Measurements from ENCODE around the gene RHBDD1.
A peak's percentile ranks its signal among the peaks of the same experiment; 100 is the strongest.

The RHBDD1 gene

DNA sequence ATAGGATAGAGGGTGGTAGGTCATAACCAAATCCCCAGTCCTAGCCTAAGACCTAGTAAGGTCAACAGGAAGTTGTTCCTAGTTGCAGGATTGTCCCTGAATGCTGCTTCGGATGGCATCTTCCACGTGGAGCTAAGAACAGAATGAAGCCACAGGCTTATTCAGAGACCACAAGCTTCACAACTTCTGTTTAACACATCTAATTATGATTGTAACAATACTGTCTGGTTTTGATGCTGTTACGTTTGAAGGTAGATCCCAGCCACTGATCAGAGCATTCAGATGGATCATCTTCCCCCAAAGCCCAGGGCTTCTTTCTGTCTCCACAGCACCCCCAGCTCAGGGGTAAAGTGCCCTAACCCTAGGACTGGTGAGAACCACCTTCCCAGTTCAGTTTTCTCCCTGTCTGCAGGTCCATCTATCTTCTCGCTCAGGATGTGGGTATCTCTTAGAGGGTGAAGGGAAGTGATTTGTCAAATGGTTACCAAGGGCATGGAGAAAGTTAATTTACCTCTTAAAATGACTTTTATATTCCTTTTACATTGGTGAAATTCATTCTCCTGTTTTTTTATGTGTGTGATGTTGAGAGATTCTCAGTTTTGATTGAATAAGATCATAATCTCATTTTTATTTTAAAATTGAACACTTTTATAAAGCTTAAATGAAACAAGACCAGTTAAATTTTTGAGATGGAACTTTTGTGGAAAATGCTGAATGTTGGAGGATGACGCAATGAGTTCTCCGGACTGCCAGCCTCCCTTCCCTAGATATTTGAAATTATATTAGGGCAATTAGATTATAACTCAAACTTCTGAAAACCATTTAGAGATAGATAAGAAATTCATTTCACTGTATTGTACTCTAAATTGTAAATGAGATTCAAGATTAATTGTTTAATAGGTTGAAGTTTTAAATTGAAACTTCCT is 66.5 kb downstream of the RHBDD1 start:
- TF ChIP-seq, protein P1, sequence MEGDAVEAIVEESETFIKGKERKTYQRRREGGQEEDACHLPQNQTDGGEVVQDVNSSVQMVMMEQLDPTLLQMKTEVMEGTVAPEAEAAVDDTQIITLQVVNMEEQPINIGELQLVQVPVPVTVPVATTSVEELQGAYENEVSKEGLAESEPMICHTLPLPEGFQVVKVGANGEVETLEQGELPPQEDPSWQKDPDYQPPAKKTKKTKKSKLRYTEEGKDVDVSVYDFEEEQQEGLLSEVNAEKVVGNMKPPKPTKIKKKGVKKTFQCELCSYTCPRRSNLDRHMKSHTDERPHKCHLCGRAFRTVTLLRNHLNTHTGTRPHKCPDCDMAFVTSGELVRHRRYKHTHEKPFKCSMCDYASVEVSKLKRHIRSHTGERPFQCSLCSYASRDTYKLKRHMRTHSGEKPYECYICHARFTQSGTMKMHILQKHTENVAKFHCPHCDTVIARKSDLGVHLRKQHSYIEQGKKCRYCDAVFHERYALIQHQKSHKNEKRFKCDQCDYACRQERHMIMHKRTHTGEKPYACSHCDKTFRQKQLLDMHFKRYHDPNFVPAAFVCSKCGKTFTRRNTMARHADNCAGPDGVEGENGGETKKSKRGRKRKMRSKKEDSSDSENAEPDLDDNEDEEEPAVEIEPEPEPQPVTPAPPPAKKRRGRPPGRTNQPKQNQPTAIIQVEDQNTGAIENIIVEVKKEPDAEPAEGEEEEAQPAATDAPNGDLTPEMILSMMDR (IDR thresholded peaks at IDR 0.05; ENCODE audit: poor library complexity, severe bottlenecking): no peak
- H3K4me1 ChIP-seq (ENCODE audit: insufficient read depth, poor library complexity, severe bottlenecking): peaks cover 18% of the 10 kb centered on the region
- no peaks in the 10 kb centered on the region for H3K9me3 ChIP-seq (ENCODE audit: severe bottlenecking)
- H3K36me3 ChIP-seq (ENCODE audit: low read depth): no peaks in the 10 kb centered on the region; the same call in 1 of the 2 replicates
- no peaks in the 10 kb centered on the region for H3K27me3 ChIP-seq (ENCODE audit: insufficient read depth, poor library complexity, severe bottlenecking)
- DNase-seq (ENCODE audit: low spot score) (no peak), ATAC-seq (ENCODE audit: low read depth) (no peak)
- H3K4me3 ChIP-seq (ENCODE audit: severe bottlenecking): no peak overlapping the region
- peak overlapping the region; percentile 64 for H3K27ac ChIP-seq (ENCODE audit: poor library complexity, severe bottlenecking)

DNA sequence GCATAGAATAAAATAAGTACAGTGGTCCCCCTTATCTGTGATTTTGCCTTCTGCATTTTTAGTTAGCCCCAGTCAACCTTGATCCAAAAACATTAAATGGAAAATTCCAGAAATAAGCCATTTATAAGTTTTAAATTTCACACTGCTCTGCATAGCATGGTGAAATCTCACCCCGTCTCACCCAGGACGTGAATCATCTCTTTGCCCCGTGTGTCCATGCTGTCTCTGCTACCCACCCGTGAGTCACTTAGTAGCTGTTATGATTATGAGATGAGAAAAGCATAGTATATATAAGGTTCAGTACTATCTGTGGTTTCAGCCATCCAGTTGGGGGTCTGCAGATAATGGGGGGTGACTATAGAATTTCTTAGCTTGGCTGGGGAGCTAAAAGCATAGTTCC is 67.3 kb downstream of the RHBDD1 start:
- peak; percentile 100 for ATAC-seq (ENCODE audit: low read depth)
- Histone ChIP-seq H3K27me3 (ENCODE audit: insufficient read depth, poor library complexity, severe bottlenecking) (no peaks in the 10 kb centered on the region), H3K4me1 (ENCODE audit: insufficient read depth, poor library complexity, severe bottlenecking) (peaks cover 18% of the 10 kb centered on the region), H3K9me3 (ENCODE audit: severe bottlenecking) (no peaks in the 10 kb centered on the region), H3K27ac (ENCODE audit: poor library complexity, severe bottlenecking) (peak overlapping the region; percentile 64), H3K36me3 (ENCODE audit: low read depth) (no peaks in the 10 kb centered on the region; the same call in 1 of the 2 replicates), H3K4me3 (ENCODE audit: severe bottlenecking) (no peak overlapping the region)
- DNase-seq (ENCODE audit: low spot score): no peak
- TF ChIP-seq, protein P1 (IDR thresholded peaks at IDR 0.05; ENCODE audit: poor library complexity, severe bottlenecking): no peak

DNA sequence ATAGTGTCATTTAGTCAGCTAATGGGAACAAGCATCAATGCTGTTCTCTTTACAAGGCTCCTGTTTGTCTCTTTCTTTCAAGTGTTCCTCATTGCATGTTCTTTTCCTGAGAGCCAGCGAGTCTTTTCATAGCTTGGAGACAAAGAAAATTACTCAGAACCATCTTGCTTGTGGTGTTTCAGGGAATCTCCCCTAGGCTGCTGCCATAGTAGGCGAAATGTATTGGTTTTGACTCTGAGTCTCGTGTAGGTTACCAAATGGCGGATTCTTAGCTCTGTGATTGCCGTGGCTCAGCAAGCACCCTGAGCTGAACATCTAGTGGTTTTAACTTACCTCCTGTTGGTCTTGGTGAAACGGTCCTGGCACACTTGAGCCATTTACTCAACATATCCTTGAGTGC is 68.7 kb downstream of the RHBDD1 start:
- TF ChIP-seq, protein P1 (IDR thresholded peaks at IDR 0.05; ENCODE audit: poor library complexity, severe bottlenecking): no peak
- no peak for DNase-seq (ENCODE audit: low spot score)
- no peak overlapping the region for H3K4me3 ChIP-seq (ENCODE audit: severe bottlenecking)
- no peaks in the 10 kb centered on the region for H3K27me3 ChIP-seq (ENCODE audit: insufficient read depth, poor library complexity, severe bottlenecking)
- no peak for ATAC-seq (ENCODE audit: low read depth)
- no peak overlapping the region for H3K27ac ChIP-seq (ENCODE audit: poor library complexity, severe bottlenecking)
- H3K4me1 ChIP-seq (ENCODE audit: insufficient read depth, poor library complexity, severe bottlenecking): peaks cover 26% of the 10 kb centered on the region
- peaks cover 4% of the 10 kb centered on the region for H3K36me3 ChIP-seq (ENCODE audit: low read depth)
- H3K9me3 ChIP-seq (ENCODE audit: severe bottlenecking): no peaks in the 10 kb centered on the region

DNA sequence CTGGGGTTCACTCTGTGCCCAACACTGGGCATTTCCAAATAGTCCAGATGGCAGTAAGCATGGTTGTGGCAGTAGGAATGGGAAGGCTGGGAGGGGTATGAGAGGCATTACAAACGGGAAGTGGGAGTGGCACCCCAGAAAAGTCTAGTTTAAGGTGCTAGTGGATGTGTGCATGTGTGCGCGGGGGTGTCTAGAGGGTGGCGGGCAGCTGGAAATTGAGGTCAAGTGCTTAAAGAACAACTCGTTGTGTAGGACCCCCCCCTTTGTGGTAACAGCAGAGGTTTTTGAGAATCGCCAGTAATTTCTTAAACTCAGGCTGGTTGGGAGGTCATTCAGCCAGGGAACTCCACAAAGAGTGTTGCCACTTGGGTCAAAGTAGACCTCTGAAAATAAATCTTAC is 69.9 kb downstream of the RHBDD1 start:
- H3K4me1 ChIP-seq (ENCODE audit: insufficient read depth, poor library complexity, severe bottlenecking): peaks cover 26% of the 10 kb centered on the region

More for the DNA sequence above, 69.9 kb downstream of the RHBDD1 start:
- ATAC-seq (ENCODE audit: low read depth): no peak
- no peak for DNase-seq (ENCODE audit: low spot score)
- Histone ChIP-seq H3K27ac (ENCODE audit: poor library complexity, severe bottlenecking) (no peak overlapping the region), H3K27me3 (ENCODE audit: insufficient read depth, poor library complexity, severe bottlenecking) (no peaks in the 10 kb centered on the region), H3K9me3 (ENCODE audit: severe bottlenecking) (no peaks in the 10 kb centered on the region), H3K4me3 (ENCODE audit: severe bottlenecking) (no peak overlapping the region), H3K36me3 (ENCODE audit: low read depth) (peaks cover 4% of the 10 kb centered on the region)
- TF ChIP-seq, protein P1 (IDR thresholded peaks at IDR 0.05; ENCODE audit: poor library complexity, severe bottlenecking): no peak

All from RWPE2 (cell line).